AG04449 (cell line): ENCODE data around the gene EML4.

ENCODE experiments used
- CTCF ChIA-PET: fragments of 350-600 bp; formaldehyde crosslinking; extraction: SDS; loops from one replicate; lab custom pipeline; 2021; ENCODE audit warnings: antibody characterized with exemption; lab: Yijun Ruan, JAX
- POLR2A ChIA-PET: fragments of 400-600, 350-600 bp; formaldehyde crosslinking; extraction: SDS; loops from one replicate; lab custom pipeline; 2020; ENCODE audit warnings: antibody characterized with exemption, inconsistent platforms; lab: Yijun Ruan, JAX
- DNase-seq: peaks from one replicate; pipeline ENCODE4 v3.0.0-alpha.2; 2010; ENCODE audit warnings: low read depth, low spot score
- H3K4me3 ChIP-seq: 2 replicates; pipeline ENCODE4 v1.5.1; 2011; ENCODE audit warnings: low read depth, mild to moderate bottlenecking, control low read depth, low read length
- TF ChIP-seq, protein P1 (sequence below): IDR thresholded peaks from one replicate; pipeline ENCODE4 v1.5.1; 2011; ENCODE audit warnings: mild to moderate bottlenecking, moderate library complexity, low read length, control low read depth, inconsistent platforms; ENCODE audit not compliant: insufficient read depth; ENCODE audit errors: missing control alignments

The EML4 gene

DNA sequence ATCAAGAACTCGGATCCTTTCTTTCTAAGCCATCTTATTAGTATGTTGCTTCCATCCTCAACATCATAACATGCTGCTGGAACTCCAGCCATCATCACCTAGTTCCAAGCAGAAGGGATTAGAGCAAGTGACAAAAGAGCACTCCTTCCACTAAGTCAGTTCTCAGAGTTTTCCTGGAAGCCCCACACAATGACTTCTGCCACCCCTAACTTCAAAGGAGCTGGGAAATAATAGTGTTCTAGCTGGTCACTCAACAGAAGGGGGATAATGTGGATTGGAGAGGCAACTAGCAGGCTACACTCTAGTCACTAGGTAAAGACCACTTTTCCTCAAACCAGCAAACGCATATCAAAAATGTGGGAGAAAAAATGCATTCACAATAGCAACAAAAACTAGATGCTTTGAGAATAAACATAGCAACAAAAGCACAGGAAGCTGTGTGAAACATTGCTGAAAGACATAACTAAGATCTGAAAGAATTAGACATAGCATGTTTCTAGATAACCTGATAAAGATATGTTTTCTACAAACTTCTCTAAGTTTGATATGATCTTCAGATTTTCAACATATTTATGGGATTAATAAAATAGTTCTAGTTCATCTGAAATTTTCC lies 152.4 kb downstream of the EML4 start:
- POLR2A ChIA-PET = no interaction called here

DNA sequence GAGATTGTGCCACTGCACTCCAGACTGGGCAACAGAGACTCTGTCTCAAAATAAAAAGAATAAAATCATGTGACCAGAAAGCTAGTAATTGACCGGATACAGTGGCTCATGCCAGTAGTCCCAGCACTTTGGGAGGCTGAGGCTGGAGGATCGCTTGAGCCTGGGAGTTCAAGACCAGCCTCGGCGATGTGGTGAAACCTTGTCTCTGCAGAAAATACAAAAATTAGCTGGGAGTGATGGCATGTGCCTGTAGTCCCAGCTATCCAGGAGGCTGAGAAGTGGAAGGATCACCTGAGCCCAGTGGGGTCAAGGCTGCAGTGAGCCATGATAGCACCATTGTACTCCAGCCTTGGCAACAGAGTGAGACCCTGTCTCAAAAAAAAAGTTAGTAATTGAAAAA lies 155.1 kb downstream of the EML4 start:
- ChIA-PET POLR2A (no interaction called here), CTCF (interaction anchor here (1.0 to 2.0 kb wide), 3 partner anchors 8 to 234 kb away, joined by 3 to 11 read pairs (median 3); no protein-coding TSS in a partner anchor)
- H3K4me3 ChIP-seq = no peak overlapping the region
- TF ChIP-seq, protein P1, sequence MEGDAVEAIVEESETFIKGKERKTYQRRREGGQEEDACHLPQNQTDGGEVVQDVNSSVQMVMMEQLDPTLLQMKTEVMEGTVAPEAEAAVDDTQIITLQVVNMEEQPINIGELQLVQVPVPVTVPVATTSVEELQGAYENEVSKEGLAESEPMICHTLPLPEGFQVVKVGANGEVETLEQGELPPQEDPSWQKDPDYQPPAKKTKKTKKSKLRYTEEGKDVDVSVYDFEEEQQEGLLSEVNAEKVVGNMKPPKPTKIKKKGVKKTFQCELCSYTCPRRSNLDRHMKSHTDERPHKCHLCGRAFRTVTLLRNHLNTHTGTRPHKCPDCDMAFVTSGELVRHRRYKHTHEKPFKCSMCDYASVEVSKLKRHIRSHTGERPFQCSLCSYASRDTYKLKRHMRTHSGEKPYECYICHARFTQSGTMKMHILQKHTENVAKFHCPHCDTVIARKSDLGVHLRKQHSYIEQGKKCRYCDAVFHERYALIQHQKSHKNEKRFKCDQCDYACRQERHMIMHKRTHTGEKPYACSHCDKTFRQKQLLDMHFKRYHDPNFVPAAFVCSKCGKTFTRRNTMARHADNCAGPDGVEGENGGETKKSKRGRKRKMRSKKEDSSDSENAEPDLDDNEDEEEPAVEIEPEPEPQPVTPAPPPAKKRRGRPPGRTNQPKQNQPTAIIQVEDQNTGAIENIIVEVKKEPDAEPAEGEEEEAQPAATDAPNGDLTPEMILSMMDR = no peak
- DNase-seq = no peak

More for the DNA sequence above, 152.4 kb downstream of the EML4 start:
- DNase-seq = no peak
- TF ChIP-seq, protein P1 = no peak
- CTCF ChIA-PET = interaction anchor here (0.6 kb wide), 1 partner anchor 231 kb away, joined by 3 read pairs; no protein-coding TSS in a partner anchor
- no peak overlapping the region for H3K4me3 ChIP-seq

- POLR2A ChIA-PET = no interaction called here
- TF ChIP-seq, protein P1 = no peak
- DNase-seq = no peak
- H3K4me3 ChIP-seq = no peak overlapping the region
- CTCF ChIA-PET = interaction anchor here (1.0 to 6.6 kb wide), 3 partner anchors 7 to 235 kb away, joined by 3 to 160 read pairs (median 3); no protein-coding TSS in a partner anchor
Measured at GRCh38 chr2:42324949-42325348, 155.8 kb downstream of the EML4 start.

DNA sequence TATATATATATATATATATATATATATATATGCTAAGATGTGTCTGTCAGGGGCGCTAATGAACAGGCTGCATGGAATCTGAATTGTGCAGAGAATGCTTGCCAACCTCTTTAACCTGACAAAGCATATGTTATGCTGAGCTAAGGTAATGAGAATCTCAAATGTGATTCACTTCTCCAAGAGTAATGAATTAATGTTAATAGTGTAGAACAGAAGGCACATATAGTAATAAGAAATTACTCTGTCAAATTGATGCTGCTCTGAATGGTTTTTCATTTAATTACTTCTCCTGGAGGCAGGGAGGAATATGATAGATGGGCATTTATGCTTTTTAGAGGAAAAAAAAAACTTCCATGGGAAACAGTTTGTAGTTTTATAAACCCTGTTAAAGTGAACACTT lies 156.5 kb downstream of the EML4 start:
- H3K4me3 ChIP-seq = no peak overlapping the region
- TF ChIP-seq, protein P1 = no peak
- no peak for DNase-seq
- ChIA-PET POLR2A (no interaction called here), CTCF (interaction anchor here (1.2 to 6.6 kb wide), 3 partner anchors 184 to 238 kb away, joined by 4 to 160 read pairs (median 7); no protein-coding TSS in a partner anchor)

DNA sequence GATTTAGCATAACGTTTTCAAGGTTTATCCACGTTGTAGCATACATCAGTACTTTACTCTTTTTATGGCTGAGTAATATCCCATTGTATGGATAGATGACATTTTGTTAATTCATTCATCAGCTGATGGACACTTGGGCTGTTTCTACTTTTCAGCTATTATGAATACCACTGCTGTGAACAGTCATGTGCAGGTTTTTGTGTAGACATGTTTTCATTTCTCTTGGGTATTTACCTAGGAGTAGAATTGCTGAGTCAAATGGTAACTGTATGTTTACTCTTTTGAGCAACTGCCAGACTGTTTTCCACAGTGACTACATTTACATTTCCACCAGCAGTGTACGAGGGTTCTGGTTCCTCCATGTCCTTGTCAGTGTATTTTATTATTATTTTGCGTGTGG lies 158.0 kb downstream of the EML4 start:
- TF ChIP-seq, protein P1 = no peak
- no peak overlapping the region for H3K4me3 ChIP-seq
- no peak for DNase-seq
- POLR2A ChIA-PET = no interaction called here
- CTCF ChIA-PET = interaction anchor here (0.7 to 6.6 kb wide), 6 partner anchors 15 to 240 kb away, joined by 3 to 160 read pairs (median 4); no protein-coding TSS in a partner anchor

DNA sequence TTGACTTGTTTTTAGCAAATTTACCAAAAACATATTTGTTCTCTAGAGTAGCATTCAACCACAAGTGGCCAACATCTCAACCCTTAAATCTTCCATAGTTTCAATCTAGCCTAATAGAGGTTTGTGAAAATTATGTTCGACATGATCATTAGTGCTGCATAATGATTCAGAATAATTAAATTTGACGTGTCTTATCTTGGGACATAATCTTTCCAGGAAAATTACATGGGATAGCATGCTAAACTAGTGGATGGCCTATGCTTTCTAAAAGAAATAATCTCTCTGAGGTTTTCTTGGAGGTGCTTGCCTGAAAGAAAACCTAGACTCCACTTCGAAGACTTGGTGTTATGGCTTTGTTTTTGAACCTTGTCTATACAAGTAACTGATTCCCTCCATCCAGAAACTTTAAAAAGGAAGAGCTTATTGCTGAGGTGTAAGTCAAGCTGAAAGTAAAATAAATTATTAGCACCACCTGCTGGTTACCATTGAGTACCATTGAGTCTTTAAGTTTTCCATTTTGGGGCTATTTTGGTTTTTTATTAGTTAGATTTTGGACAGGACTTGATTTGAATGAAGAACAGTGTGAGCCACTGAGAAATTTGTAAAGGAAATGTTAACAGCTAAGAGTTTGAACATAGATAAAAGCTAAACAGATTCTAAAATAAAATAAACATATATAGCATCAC lies 159.1 kb downstream of the EML4 start:
- DNase-seq = no peak
- CTCF ChIA-PET = interaction anchor here (0.6 to 6.6 kb wide), 32 partner anchors 8 to 477 kb away, joined by 3 to 160 read pairs (median 4); no protein-coding TSS in a partner anchor
- POLR2A ChIA-PET = no interaction called here

More for the DNA sequence above, 159.1 kb downstream of the EML4 start:
- H3K4me3 ChIP-seq = no peak overlapping the region
- TF ChIP-seq, protein P1 = peak; percentile 8
